Neural progenitor cell (in vitro differentiated cells): ENCODE results near the gene MBD4.
"Not testable (repeated sequence)": the region's sequence is repeated elsewhere in the genome, so short reads cannot be mapped to it uniquely, and the experiment has no call there.

ENCODE experiments used
- CTCF ChIP-seq: fragments of 200-600 bp; sonication (generic); IDR thresholded peaks from 2 replicates; pipeline ENCODE4 v1.5.1; 2017; ENCODE audit warnings: antibody characterized with exemption, mild to moderate bottlenecking
- EZH2 ChIP-seq: fragments of 200-600 bp; sonication (generic); IDR thresholded peaks from 2 replicates; pipeline ENCODE4 v1.6.1; 2017; ENCODE audit warnings: antibody characterized with exemption, mild to moderate bottlenecking, moderate library complexity
- EZH2phosphoT487 ChIP-seq: fragments of 200-600 bp; sonication (generic); IDR thresholded peaks from 2 replicates; pipeline ENCODE4 v1.6.1; 2017; ENCODE audit warnings: antibody characterized with exemption

DNA sequence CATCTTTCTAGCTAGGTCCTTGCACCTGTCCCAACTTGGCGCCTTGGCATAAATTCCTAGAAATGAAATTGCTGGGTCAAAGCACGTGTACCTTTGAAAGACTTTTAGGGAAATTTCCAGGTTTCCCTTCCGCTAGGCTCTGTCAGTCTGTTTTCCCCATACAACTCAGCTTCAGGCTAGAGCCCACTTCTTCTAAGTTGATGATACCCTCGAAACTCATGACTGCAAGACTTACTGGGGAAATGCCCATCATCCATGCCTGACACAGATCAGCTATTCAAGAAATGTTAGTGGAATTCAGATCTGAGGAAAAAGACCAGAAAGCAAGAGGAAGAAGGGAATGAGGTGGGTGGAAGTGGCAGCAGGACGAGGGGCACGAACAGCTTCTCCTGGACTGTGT lies 45.4 kb upstream of the MBD4 start:
- not testable (repeated sequence) for TF ChIP-seq CTCF, EZH2phosphoT487, EZH2
